ENCODE measurements around the gene BUD31. TPM values are rescaled to one million over a fixed set of nuclear protein-coding genes. Genes with fewer than 3 reads are reported as not detected.

BUD31 gene
- total RNA-seq, 1 experiment from 2014 or later, result 104 TPM

DNA sequence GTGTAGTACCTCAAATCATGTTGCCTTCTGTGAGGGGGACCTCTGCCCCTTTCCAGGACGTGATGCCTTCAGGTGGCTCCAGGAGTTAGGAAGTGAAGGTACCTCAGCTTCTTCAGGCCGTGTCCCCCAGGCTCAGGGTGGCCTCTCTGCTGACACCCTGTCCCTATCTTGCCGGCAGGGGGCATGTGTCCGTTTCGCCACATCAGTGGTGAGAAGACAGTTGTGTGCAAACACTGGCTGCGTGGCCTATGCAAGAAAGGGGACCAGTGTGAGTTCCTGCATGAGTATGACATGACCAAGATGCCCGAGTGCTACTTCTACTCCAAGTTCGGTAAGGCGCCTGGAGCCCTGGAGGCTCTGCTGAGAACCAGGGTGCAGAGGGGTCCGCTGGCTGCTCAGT lies 39.2 kb downstream of the BUD31 start:
- Histone ChIP-seq H3K23ac (ENCODE audit: insufficient read length, low read depth, low read length) (no peak overlapping the region), H3K4me1 (ENCODE audit: insufficient read depth, low read length) (no peaks in the 10 kb centered on the region), H3K56ac (ENCODE audit: insufficient read length, low read depth, low read length) (no peak overlapping the region), H3K4ac (ENCODE audit: low read depth, low read length) (no peak overlapping the region), H2BK120ac (ENCODE audit: low read depth, low read length, poor library complexity, severe bottlenecking) (no peak overlapping the region), H4K20me1 (ENCODE audit: control insufficient read depth, insufficient read depth, insufficient read length) (no peaks in the 10 kb centered on the region), H3K79me2 (ENCODE audit: insufficient read depth, low read length) (no peaks in the 10 kb centered on the region), H3K23me2 (ENCODE audit: insufficient read length, low read depth, low read length, poor library complexity, severe bottlenecking) (no peaks in the 10 kb centered on the region), H3K9me3 (ENCODE audit: control insufficient read depth, low read depth, low read length) (no peaks in the 10 kb centered on the region), H3K27me3 (ENCODE audit: insufficient read depth, low read length) (no peaks in the 10 kb centered on the region), H3K18ac (ENCODE audit: insufficient read length, low read depth, low read length) (no peak overlapping the region), H2AFZ (ENCODE audit: low read length) (no peak overlapping the region), H3K14ac (ENCODE audit: insufficient read depth, low read length) (no peak overlapping the region), H2AK5ac (ENCODE audit: insufficient read length, low read length) (no peak overlapping the region), H3K9ac (ENCODE audit: extremely low read depth, insufficient read length, low read length) (no peak overlapping the region), H3K79me1 (ENCODE audit: insufficient read depth, low read depth, low read length, poor library complexity, severe bottlenecking) (no peaks in the 10 kb centered on the region), H2BK15ac (ENCODE audit: low read depth, low read length) (no peak overlapping the region), H4K5ac (ENCODE audit: insufficient read length, low read depth, low read length) (no peak overlapping the region), H3K27ac (ENCODE audit: insufficient read length, low read depth, low read length) (no peak overlapping the region), H4K91ac (ENCODE audit: insufficient read length, low read depth, low read length) (no peak overlapping the region), H3K4me2 (ENCODE audit: insufficient read depth, insufficient read length, low read length) (no peak overlapping the region), H2BK12ac (ENCODE audit: insufficient read length, low read depth, low read length) (no peak overlapping the region), H4K8ac (replicated peaks; ENCODE audit: insufficient read length, low read depth, low read length) (no peak overlapping the region), H2BK20ac (ENCODE audit: low read depth, low read length, poor library complexity, severe bottlenecking) (no peak overlapping the region), H2BK5ac (ENCODE audit: insufficient read length, low read length) (no peak overlapping the region), H3T11ph (ENCODE audit: low read length) (no peak overlapping the region)
- Mint-ChIP-seq H3K36me3 (ENCODE audit: insufficient read depth in 1 of 3, low read depth in 3 of 3) (peaks cover 46 to 88% (median 86%) of the 10 kb centered on the region in 3 experiments; a peak in 6 of 7 replicates), H3K27ac (0 out of 7 replicates have a peak overlapping the region, but pooled peaks of 1 of the 3 experiments have one; percentile 65), H3K9me3 (no peaks in the 10 kb centered on the region), H3K27me3 (ENCODE audit: low read depth) (no peaks in the 10 kb centered on the region), H3K4me1 (no peaks in the 10 kb centered on the region), H3K4me3 (no peak overlapping the region)
- no CpG with 5 or more reads among the region's 10 CpGs for WGBS (ENCODE audit: extremely low coverage, insufficient read length, low lambda C conversion rate)
- no peak for DNase-seq
- TF ChIP-seq, protein P1, sequence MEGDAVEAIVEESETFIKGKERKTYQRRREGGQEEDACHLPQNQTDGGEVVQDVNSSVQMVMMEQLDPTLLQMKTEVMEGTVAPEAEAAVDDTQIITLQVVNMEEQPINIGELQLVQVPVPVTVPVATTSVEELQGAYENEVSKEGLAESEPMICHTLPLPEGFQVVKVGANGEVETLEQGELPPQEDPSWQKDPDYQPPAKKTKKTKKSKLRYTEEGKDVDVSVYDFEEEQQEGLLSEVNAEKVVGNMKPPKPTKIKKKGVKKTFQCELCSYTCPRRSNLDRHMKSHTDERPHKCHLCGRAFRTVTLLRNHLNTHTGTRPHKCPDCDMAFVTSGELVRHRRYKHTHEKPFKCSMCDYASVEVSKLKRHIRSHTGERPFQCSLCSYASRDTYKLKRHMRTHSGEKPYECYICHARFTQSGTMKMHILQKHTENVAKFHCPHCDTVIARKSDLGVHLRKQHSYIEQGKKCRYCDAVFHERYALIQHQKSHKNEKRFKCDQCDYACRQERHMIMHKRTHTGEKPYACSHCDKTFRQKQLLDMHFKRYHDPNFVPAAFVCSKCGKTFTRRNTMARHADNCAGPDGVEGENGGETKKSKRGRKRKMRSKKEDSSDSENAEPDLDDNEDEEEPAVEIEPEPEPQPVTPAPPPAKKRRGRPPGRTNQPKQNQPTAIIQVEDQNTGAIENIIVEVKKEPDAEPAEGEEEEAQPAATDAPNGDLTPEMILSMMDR (conservative IDR thresholded peaks at IDR 0.05), result peak; percentile 29; the same call in 2 of the 3 replicates

All from H9 (cell line).